ENCODE data around the gene FXN.
"Not testable (repeated sequence)": the region's sequence is repeated elsewhere in the genome, so short reads cannot be mapped to it uniquely, and the experiment has no call there.

FXN gene

DNA sequence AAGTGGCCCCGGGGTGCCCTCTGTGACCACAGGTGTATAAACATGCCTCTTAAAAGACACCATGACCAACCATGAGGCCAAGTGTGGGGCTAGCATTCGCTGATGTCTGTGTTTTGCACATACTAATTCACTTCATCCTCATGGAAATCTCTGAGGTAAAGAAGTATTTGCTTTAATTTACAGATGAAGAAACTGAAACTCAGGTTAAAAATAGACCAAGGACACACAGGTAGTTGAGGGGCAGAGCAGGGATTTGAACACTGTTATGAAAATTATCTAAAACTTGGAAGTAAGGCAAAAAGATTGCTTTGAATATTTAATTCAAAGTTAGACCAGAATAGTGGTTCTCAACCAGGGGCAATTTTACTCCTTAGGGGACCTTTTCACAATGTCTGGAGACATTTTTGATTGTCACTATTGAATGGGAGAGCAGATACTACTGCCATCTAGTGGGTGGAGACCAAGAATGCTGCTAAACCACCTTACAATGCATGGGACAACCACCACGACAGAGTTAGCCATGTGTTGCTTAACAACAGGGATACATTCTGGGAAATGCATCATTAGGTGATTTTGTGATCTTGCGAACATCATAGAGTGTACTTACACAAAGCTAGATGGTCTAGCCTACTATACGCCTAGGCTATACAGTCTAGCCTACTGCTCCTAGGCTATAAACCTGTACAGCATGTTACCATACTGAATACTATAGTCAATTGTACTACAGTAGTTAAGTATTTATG is 8.0 kb upstream of the FXN start:
- DNase-seq (ENCODE audit: low spot score): peak; percentile 68

DNA sequence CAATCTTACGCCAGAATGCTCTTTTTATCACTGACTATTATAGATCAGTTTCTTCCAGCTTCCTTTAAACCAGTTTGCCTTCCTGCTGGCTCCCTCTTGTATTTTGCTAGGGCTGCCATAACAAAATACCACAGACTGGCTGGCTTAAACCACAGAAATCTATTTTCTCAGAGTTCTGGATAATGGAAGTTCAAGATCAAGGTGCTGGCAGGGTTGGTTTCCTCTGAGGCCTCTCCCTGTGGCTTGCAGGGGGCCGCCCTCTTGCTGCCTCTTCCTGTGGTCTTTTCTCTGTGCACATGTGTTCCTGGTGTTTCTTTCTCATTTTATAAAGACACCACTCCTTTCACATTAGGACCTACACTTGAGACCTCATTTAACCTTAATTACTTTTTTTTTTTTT is 6.8 kb upstream of the FXN start:
- DNase-seq (ENCODE audit: low spot score): no peak

DNA sequence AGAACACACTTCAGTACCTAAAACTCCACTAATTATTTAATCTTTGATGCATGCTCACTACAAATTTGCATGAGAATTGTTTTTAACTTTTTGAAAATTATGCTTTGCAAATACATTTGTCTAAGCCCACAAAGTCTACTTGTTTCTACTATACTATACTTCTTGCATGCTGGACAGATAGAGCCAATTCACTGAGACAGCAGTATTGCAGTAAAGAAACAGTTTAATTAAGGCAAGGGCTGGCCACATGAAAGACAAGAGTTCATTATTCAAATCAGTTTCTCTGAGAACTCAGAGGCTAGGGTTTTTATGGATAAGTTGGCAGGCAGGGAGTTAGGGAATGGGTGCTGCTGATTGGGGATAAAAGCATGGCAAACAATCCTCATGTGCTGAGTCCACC is 6.0 kb upstream of the FXN start:
- DNase-seq (ENCODE audit: low spot score): no peak

DNA sequence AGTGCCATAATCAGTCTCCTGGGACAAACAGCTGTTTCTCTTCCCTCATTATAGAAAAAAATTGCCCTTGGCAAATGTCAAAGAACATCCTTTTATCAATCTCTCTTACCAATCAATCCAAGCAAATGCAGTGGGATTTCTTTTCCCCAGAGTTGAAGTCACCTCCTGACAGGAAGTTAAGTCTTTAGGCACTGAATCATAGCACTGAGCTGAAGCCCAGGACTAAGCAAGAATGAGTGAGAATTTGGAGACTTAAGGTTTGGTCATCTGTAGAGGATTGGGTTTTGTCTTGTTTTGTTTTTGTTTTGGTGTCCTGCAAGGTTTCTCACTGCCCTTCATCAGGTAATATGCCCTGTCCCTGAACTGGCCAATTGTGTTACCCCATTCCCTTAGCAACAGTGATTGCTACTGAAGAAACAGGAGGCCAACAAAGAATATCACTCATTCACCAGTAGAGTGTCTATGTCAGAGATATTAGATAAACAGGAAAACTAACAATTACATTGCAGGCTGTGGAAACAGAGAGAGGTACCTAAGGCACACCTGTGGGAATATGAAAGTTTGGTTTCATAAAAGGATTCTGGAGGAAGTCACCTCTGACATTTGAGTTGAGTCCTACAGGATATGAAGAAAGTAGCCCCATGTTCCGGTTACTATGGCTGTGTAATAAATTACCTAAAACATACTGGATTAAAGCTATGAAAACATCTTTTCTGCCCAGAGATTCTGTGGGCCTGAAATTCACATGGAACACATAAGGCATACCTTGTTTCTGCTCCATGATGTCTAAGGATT is 4.5 kb upstream of the FXN start:
- DNase-seq (ENCODE audit: low spot score): no peak

DNA sequence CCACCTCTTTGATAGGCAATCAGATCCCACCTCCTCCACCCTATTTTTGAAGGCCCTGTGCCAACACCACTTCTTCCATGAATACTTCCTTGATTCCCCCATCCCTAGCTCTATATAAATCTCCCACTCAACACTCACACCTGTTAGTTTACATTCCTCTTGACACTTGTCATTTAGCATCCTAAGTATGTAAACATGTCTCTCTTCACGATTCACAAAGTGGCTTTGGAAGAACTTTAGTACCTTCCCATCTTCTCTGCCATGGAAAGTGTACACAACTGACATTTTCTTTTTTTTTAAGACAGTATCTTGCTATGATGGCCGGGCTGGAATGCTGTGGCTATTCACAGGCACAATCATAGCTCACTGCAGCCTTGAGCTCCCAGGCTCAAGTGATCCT is 1.5 kb upstream of the FXN start:
- DNase-seq (ENCODE audit: low spot score): no peak

DNA sequence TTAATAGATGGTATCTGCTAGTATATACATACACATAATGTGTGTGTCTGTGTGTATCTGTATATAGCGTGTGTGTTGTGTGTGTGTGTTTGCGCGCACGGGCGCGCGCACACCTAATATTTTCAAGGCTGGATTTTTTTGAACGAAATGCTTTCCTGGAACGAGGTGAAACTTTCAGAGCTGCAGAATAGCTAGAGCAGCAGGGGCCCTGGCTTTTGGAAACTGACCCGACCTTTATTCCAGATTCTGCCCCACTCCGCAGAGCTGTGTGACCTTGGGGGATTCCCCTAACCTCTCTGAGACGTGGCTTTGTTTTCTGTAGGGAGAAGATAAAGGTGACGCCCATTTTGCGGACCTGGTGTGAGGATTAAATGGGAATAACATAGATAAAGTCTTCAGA is 757 bp downstream of the FXN start:
- no peak for DNase-seq (ENCODE audit: low spot score)

DNA sequence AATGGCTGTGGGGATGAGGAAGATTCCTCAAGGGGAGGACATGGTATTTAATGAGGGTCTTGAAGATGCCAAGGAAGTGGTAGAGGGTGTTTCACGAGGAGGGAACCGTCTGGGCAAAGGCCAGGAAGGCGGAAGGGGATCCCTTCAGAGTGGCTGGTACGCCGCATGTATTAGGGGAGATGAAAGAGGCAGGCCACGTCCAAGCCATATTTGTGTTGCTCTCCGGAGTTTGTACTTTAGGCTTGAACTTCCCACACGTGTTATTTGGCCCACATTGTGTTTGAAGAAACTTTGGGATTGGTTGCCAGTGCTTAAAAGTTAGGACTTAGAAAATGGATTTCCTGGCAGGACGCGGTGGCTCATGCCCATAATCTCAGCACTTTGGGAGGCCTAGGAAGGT is 1.2 kb downstream of the FXN start:
- DNase-seq (ENCODE audit: low spot score): no peak

DNA sequence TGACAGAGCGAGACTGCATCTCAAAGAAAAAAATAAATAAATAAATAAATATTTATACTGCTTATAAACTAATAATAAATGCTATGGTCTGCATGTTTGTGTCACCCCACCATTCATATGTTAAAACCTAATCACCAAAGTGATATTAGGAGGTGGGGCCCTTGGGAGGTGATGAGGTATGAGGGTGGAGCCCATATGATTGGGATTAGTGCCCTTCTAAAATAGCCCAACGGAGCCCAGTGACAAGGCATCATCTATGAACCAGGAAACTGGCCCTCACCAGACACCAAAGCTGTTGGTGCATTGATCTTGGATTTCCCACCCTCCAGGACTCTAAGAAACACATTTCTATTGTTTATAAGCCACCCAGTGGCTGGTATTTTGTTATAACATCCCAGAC is 5.1 kb downstream of the FXN start:
- DNase-seq (ENCODE audit: low spot score): no peak

DNA sequence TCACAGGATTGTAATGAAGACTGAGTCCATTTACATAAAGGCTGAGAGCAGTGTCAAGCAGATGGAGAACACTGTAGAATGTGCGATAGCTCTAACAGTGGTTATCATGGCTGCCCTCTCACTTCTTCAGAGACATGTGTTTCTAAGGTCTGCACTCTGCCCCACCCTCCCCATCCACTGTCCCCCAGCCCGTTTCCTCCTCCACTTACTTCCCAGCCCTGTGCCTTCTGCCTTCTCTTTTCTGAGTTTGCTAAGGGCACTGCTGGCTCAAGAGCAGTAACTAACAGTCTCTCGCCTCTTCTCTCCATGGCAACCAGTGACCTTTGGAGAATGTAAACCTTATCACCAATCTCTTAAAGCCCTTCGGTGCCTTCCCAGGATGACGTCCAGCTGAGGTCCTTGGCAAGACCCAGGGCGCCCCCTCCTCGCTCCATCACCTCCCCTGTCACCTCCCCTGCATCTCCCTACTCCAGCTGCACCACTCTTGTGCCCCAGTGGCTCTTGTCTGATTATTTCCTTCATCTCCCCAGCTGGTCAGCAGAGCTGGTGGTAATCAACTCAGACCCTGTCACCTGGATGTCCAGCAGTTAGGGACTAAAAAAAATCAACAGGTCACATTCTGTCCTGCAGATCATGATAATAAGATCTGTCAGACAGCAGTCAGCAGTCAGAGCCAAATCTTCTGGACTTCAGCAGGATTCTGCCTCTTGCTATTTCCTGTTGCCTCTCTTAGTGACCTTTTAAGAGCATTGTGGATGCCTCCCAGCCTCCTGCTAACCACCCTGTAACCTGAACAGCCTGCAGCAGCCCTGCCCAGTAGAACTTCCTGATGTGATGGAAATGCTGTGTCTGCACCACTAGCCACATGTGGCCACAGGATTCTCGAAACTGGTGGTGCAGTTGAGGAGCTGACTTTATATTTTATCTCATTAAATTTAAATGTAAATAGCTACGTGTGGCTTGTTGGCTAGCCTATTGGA is 9.0 kb downstream of the FXN start:
- DNase-seq (ENCODE audit: low spot score): peak; percentile 43

DNA sequence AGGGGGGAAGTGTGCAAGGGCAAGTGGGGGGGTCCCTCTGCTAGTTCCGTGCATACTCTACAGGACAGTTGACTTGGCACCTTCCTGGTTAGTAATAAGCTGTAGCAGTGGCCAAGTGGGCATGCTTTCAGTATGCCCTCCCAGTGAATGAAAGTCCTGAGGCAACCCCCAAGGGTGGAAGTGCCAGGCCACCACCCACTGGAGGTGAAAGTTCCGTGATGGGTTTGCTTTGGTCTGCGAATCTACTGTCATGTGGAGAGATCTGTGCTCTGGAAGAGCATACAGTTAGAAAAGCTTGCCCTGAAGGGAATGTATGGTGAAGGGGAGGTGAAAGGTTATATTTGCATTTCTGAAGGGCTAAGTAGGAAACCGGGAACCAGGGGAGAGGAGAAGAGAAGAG is 10.3 kb downstream of the FXN start:
- DNase-seq (ENCODE audit: low spot score): no peak

DNA sequence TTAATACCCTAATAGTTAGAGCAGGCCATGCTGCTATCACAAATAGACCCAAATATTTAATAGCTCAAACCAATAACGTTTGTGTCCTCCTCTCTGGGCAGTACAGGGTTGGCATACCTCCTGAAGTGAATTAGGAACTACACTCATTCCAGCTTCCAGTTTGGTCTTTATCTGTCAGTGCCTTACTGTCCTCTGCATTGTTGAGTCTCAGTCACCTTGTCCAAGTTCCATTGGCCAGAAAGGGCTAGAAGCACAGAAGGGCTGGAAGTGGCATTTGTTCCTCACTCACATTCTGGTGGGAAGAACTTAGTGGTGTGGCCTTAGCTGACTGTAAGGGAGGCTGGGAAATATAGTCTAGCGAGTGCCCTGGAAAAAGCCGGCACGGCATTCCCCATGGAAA is 11.2 kb downstream of the FXN start:
- no peak for DNase-seq (ENCODE audit: low spot score)

DNA sequence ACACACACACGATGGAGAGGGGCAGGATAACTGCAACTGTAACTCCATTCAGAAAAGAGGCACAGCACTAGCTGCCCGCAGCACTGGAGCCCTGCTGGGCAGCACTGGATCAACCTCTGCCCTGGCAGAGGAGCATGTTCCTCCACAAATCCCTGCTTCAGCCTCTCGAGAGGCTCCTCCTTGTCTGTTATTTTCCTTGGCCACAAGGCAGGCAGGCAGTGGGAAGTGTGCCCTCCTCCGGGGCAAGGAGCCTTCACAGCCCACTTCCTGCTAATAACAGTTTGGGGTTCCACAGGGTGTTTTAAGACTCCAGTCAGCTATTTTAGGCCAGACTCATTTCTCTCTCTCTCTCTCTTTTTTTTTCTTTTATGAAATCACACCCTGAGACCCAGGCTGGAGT is 11.8 kb downstream of the FXN start:
- no peak for DNase-seq (ENCODE audit: low spot score)

DNA sequence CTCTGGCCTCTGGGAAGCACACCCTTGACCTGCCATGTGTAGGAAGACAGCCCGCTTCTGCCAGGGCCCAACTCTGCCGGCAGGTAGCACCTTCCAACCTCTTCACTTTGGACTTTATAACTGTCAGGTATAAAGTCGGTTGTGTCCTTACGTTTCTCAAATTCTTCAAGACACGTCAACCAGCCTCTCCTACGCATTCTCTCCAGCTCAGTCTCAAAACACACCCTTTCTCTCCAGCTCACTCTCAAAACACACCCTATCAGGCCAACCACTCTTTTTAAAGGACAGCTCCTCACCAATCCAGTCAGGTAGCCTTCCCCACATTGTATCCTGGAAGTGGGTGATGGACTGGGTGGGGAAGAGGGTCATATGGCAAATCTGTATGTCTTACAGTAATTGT is 13.5 kb downstream of the FXN start:
- DNase-seq (ENCODE audit: low spot score): no peak

DNA sequence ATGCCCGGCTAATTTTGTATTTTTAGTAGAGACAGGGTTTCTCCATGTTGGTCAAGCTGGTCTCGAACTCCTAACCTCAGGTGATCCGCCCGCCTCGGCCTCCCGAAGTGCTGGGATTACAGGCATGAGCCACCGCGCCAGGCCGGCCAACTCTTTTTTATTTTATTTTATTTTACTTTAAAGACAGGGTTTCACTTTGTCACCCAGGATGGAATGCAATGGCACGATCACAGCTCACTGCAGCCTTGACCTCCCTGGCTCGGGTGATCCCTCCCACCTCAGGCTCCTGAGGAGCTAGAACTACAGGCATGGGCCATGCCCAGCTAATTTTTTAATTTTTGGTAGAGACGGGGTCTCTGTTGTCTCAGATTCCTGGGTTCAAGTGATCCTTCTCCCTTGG is 15.4 kb downstream of the FXN start:
- not testable (repeated sequence) for DNase-seq (ENCODE audit: low spot score)

DNA sequence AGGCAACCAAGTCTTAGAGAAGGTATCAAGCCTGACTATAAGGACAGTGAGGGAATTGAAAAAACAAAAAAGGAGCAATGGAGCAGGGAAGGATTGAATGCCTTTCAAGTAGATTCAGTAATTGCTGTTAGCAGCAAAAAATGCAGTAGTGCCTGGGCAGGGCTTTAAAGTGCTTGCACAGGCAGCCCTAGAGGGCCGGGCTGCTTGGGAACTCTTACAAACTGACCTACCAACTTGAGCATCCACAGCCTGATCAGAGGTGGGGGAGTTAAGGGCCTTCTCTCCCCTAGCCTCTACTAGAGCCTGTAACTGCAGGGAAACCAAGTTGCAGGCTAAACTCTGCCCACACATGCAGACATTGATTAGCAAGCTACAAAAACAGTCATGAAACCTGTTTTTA is 19.4 kb downstream of the FXN start:
- no peak for DNase-seq (ENCODE audit: low spot score)

DNA sequence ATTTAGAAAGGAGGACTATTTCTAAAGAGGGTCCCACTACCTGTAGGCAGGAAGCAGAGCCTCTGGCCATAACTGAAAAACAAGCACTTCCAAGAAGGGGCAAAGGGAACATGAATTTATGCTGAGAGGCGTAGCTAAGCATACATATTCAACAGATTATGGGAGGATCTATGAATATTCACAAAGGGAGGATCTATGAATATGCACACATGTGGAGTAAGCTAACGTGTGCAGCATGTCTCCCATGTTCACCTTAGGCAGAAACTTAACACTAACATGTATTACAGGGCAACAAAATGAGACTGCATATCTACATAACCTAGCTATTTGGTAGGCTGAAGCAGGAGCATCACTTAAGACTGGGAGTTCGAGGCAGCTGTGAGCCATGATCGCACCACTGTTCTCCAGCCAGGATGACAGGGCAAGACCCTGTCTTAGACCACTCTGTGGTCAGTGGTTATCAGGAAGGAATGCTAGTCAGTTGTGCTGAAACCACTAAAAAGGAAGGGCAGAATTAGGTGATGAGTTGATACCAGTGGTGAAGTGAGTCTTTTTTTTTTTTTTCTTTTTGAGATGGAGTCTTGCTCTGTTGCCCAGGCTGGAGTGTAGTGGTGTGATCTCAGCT is 20.8 kb downstream of the FXN start:
- no peak for DNase-seq (ENCODE audit: low spot score)

DNA sequence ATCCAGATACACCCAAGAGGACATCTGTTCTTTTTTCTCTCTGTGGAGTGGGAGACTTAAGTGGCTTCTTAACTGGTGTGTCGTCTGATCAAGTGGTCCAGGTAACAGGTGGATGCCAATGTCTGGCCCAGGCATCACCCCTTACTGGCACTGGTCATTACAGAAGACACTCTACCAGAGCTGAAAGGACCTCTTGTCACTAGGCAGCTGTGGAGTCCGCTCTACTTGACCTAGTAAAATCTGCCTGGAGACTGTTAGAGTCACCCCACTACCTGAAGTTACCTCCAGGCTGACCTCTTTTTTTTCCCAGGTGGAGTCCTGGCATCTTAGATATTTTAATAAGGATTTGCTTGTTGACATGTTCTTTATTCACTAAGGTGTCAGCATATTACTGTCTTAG is 22.5 kb downstream of the FXN start:
- DNase-seq (ENCODE audit: low spot score): no peak

DNA sequence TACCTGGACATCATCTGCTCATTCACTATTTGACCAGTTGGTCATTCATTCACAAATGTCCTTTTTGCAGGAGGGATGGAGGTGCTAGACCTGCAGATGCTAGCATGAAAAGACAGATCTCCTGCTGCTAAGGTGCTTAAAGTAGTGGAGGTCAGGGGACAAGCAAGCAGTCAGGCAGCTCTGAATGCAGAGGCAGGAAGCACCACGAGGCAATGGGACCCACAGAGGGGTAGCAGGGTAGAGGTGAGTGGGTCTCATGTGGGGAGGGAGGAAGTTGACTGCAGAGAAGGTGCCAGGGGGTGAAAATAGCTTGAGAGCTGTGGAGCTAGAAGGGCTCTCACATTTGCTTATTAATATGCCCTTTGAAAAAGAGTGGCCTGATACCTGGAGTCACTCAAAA is 25.2 kb downstream of the FXN start:
- DNase-seq (ENCODE audit: low spot score): no peak

DNA sequence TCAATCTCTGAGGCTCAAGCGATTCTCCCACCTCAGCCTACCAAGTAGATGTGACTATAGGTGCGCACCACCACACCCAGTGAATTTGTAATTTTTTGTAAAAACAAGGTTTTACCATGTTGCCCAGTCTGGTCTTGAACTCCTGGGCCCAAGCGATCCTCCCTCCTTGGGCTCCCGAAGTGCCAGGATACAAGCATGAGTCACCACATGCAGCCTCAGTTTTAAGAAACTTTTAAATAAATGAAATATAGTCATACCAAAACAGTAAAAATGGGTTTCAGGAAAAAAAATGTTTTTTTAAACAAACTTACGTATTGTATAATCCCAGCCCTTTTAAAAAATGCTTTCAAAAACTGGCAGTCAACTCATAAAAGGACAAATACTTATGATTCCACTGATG is 26.6 kb downstream of the FXN start:
- DNase-seq (ENCODE audit: low spot score): no peak

DNA sequence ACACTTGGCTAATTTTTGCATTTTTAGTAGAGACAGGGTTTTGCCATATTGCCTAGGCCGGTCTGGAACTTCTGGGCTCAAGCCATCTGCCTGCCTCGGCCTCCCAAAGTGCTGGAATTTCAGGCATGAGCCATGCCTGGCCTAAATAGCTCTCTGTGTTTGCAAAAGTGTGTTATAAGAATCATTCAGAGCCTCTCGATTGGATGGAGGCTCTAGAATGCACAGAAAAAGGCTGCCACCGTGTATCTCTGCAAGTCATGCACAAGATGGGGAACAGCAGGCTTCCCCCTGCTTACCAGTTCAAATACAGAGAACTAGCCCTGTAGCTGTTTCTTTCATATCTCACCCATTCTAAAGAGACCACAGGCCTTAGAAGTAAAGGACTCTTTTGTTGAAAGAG is 28.3 kb downstream of the FXN start:
- DNase-seq (ENCODE audit: low spot score): no peak

DNA sequence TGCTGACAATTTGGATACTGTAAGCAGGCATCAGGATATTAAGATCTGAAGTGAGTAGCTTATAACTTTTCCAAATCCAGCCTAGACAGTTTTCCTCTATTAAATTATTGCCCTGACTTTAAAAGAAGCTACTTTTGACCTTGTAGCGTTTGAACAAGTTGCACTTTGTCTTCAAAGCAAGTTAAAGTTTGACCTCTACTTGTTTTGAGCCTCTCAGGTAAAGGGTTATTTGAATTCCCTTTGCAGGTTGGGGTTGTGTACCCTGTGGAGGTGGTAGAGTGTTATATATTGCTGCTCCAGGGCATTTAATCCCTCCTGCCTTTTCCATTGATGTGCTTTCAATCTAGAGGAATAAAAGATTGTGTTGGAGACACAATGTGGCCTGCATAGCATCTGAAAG is 30.1 kb downstream of the FXN start:
- no peak for DNase-seq (ENCODE audit: low spot score)

DNA sequence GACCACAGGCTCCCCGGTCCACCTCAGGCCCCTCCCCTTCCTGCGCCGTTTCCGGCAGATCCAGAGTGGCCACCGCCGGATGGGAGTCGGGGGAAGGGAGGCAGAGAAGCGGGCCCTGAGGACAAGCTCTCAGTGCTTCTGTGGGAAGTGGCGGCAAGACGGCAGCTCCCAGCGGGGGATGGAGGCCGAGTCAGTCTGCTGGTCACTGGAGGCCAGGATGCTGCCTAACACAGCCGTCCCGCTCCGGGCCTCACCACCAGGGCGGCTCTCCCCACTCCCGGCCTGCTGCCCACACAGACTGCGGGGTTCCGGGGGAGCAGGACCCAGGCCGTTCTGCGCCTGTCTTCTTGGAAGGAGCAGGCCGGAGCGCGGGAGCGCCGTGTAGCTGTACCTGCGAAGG is 31.4 kb downstream of the FXN start:
- DNase-seq (ENCODE audit: low spot score): peak; percentile 76

All from iPS-NIHi11 (cell line).